Prostate gland (tissue), 2 donors: ENCODE measurements around the gene FBN3.

Source experiments
- CTCF ChIP-seq, 4 experiments: fragments of 200-600 bp in 2 of 4; fragments of 450-650 bp in 2 of 4; sonication (generic) in 2 of 4; IDR thresholded peaks; 1 replicate in 3 of 4; 2 replicates in 1 of 4; pipeline ENCODE4 v1.5.1; 2016 to 2019; ENCODE audit warnings: antibody characterized with exemption in 4 of 4, mild to moderate bottlenecking in 2 of 4, moderate library complexity in 2 of 4
- POLR2AphosphoS5 ChIP-seq: sonication (generic); formaldehyde crosslinking; IDR thresholded peaks from one replicate; pipeline ENCODE4 v1.6.1; 2017; ENCODE audit warnings: antibody characterized with exemption

GRCh38 chr19:8148410-8149260, 757 bp downstream of the FBN3 start:
- TF ChIP-seq CTCF (IDR thresholded peaks at IDR 0.05): no peak
- no peak for TF ChIP-seq POLR2AphosphoS5
